Glomerular visceral epithelial cell (primary cell): Measurements from ENCODE around the gene BRINP1.
"Not testable (repeated sequence)": the region's sequence is repeated elsewhere in the genome, so short reads cannot be mapped to it uniquely, and the experiment has no call there.

ENCODE experiments used
- DNase-seq: peaks from one replicate; pipeline ENCODE4 v3.0.0-alpha.2; 2016; ENCODE audit errors: extremely low spot score

The BRINP1 gene

GRCh38 chr9:119213471-119213870 is 155.8 kb downstream of the BRINP1 start:
- no peak for DNase-seq

GRCh38 chr9:119197893-119198607 is 171.2 kb downstream of the BRINP1 start:
- no peak for DNase-seq

- no peak for DNase-seq
Measured at GRCh38 chr9:119195521-119195920, 173.7 kb downstream of the BRINP1 start.

GRCh38 chr9:119185298-119185697 is 183.9 kb downstream of the BRINP1 start:
- no peak for DNase-seq

GRCh38 chr9:119184265-119184936 is 184.8 kb downstream of the BRINP1 start:
- DNase-seq = no peak

- DNase-seq = no peak
Measured at GRCh38 chr9:119181561-119181960, 187.7 kb downstream of the BRINP1 start.

- DNase-seq = no peak
Measured at GRCh38 chr9:119180897-119181296, 188.3 kb downstream of the BRINP1 start.

- no peak for DNase-seq
Measured at GRCh38 chr9:119179701-119180100, 189.5 kb downstream of the BRINP1 start.

- DNase-seq = no peak
Measured at GRCh38 chr9:119177196-119177595, 192.0 kb downstream of the BRINP1 start.

- DNase-seq = no peak
Measured at GRCh38 chr9:119175581-119175980, 193.7 kb downstream of the BRINP1 start.

- not testable (repeated sequence) for DNase-seq
Measured at GRCh38 chr9:119169222-119169621, 200.0 kb downstream of the BRINP1 start.

- DNase-seq = no peak
Measured at GRCh38 chr9:119167876-119168275, 201.4 kb downstream of the BRINP1 start.

- no peak for DNase-seq
Measured at GRCh38 chr9:119167267-119167666, 202.0 kb downstream of the BRINP1 start.

- DNase-seq = no peak
Measured at GRCh38 chr9:119166096-119166495, 203.1 kb downstream of the BRINP1 start.

GRCh38 chr9:119165131-119165530 is 204.1 kb downstream of the BRINP1 start:
- no peak for DNase-seq

GRCh38 chr9:119164716-119165115 is 204.5 kb downstream of the BRINP1 start:
- DNase-seq = no peak

GRCh38 chr9:119160551-119160950 is 208.7 kb downstream of the BRINP1 start:
- no peak for DNase-seq

- no peak for DNase-seq
Measured at GRCh38 chr9:119159386-119159785, 209.8 kb downstream of the BRINP1 start.

- DNase-seq = no peak
Measured at GRCh38 chr9:119157196-119157595, 212.0 kb downstream of the BRINP1 start.

- DNase-seq = no peak
Measured at GRCh38 chr9:119156354-119156753, 212.9 kb downstream of the BRINP1 start.

- DNase-seq = no peak
Measured at GRCh38 chr9:119154527-119154926, 214.7 kb downstream of the BRINP1 start.

GRCh38 chr9:119153402-119153801 is 215.8 kb downstream of the BRINP1 start:
- DNase-seq = no peak

- no peak for DNase-seq
Measured at GRCh38 chr9:119148855-119149254, 220.4 kb downstream of the BRINP1 start.
